CD4-positive, alpha-beta T cell treated with Interleukin-15 for 1 hour (primary cell): ENCODE measurements around the gene OR6C4.
"Not testable (repeated sequence)": the region's sequence is repeated elsewhere in the genome, so short reads cannot be mapped to it uniquely, and the experiment has no call there.

Experiments
- DNase-seq: peaks from one replicate; pipeline ENCODE4 v3.0.0-alpha.2; 2020

The OR6C4 gene

DNA sequence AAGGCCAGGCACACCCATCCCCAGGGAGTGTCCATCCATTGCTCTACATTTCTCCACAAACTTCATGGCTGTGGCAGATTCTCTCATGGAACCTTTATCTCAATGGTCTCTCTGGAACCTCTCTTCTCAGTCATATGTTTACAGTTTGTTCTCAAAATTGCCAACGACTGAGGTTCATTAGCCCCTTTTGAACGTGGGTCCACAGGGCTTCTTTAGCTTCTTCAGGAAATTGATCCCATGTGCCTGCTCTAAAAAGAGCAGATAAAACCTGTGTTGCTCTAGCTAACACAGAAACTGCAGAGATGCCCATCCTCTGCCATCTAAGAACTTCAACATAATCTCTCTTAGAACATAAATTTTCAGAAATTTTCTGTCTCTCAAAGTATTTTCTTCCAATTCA lies at the start of gene OR6C4:
Gene OR6C4 (plus strand): TSS at position 301 of the 400 bp plus-strand sequence. CDS start 1,625 bp downstream, outside the sequence.
- DNase-seq: no peak

DNA sequence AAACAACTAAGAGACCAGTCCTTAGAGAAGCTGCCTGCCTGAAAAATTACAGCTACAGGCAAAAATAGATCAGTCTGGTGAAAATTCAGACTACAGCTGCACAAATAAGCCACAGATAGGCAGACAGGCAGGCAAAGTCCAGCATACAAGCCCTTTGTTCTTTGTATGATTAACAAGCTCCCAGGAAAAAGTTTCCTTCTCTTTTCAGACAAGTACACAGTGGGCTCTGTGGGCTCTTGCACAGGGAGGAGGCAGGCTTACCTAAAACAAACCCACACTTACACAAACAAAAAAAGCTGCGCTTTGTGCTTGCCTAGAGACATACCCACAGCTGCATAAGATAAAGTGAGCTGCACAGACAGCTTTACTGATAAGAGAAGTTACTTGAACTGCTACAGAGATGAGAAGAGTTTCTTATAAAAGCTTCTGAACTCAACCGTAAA lies 49.6 kb upstream of the OR6C4 start:
- no peak for DNase-seq

DNA sequence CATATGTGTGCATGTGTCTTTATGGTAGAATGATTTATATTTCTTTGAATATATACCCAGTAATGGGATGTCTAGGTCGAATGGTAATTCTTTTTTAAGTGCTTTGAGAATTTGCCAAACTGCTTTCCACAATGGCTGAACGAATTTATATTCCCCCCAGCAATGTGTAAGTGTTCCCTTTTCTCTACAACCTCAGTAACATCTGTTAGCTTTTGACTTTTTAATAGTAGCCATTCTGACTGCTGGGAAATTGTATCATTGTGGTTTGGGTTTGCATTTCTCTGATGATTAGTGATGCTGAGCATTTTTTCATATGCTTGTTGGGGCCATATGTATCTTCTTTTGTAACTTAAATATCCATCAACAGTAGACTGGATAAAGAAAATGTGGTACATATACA lies 47.8 kb upstream of the OR6C4 start:
- DNase-seq: no peak

DNA sequence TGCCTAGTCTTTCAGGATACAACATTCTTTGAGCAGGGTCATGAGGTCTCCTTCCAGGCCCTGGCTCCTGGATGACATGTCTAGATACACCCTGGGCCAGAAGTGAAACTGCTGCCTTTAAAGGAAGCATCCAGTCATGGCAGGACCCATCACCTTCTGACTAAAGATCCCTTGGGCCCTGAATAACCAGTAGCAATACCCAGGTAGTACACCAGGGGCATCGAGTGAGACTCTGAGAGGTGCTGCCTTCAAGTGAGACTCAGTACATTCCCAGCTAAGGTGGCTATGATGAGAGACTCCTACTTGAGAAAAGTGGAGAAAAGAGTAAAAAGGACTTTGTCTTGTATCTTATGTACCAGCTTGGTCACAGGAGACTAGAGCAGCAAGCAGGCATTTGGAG lies 33.7 kb upstream of the OR6C4 start:
- DNase-seq: no peak

DNA sequence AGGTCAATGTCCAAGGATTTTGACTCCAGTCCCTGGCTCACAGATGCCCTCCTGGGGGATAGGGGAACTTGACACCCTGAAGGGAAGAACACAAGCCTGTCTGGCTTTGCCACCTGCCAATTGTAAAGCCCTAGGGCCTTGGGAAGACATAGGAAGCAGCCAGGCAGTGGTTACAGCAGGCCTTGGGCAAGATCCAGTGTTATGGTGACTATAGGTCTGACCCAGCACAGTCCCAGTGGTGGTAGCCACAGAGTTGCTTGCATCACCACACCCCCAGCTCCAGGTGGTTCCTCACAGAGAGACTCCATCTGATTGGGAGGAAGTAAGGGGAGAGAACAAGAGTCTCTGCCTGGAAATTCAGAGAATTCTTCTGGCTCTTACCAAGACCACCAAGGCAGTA lies 33.0 kb upstream of the OR6C4 start:
- DNase-seq: no peak

DNA sequence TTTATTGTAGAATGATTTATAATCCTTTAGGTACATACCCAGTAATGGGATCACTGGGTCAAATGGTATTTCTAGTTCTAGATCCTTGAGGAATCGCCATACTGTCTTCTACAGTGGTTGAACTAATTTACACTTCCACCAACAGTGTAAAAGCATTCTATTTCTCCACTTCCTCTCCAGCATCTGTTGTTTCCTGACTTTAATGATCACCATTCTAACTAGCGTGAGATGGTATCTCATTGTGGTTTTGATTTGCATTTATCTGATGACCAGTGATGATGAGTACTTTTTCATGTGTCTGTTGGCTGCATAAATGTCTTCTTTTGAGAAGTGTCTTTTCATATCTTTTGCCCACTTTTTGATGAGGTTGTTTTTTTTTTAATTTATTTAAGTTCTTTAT lies 1.2 kb upstream of the OR6C4 start:
- not testable (repeated sequence) for DNase-seq

DNA sequence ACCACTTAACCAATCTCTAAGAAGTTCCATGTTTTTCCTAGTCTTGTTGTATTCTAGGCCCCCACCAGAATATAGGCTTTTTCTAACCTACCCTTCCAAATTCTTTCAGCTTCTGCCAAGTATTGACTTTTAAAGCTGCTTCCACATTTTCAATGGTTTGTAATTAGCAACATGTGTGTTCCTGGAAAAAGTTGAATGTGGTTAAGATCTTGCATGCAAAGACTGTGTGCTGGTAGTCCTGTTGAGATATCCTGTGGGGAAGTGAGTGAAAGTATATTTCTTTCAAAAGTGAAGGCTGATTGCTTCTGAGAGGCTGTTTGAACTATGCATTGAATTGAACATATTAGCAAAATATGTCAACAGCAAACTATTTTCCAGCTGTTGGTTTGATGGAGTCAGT lies 646 bp upstream of the OR6C4 start:
- DNase-seq: no peak

DNA sequence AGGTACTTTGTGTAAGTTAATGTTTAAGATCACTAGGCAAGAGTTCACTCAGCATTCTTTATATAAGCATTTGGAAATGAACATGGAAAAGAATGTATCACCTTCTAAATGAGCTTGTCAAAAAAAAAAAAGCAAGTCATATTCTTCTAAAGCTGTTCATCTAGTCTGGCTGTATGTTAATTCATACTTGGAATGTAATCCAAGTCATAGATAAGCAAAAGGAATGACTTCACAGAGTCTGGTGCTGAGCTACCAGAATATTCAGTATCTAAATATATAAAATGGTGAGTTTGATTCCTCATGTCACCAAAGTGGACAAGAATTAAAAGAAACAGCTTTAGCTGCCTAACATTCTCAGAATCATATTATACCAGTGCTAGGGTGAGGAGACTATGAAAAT lies 4.9 kb downstream of the OR6C4 start:
- no peak for DNase-seq

DNA sequence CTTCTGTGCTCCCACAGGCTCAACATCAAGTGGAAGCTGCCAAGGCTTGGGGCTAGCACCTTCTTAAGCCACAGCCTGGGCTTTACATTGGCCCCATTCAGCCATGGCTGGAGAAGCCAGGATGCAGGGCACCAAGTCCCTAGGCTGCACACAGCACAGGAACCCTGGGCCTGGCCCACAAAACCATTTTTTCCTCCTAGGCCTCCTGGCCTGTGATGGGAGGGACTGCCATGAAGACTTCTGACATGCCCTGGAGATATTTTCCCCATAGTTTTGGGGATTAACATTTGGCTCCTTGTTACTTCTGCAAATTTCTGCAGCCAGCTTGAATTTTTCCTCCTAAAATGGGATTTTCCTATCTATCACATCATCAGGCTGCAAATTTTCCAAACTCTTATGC lies 20.7 kb downstream of the OR6C4 start:
- not testable (repeated sequence) for DNase-seq

DNA sequence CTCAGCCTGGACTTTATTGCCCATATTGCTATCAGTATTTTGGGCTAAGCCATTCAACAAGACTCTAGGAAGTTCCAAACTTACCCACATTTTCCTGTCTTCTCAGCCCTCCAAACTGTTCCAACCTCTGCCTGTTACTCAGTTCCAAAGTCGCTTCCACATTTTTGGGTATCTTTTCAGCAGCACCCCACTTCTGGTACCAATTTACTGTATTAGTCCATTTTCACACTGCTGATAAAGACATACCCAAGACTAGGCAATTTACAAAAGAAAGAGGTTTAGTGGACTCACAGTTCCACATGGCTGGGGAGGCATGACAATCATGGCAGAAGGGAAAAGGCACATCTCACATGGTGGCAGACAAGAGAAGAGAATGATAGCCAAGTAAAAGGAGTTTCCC lies 21.3 kb downstream of the OR6C4 start:
- not testable (repeated sequence) for DNase-seq

DNA sequence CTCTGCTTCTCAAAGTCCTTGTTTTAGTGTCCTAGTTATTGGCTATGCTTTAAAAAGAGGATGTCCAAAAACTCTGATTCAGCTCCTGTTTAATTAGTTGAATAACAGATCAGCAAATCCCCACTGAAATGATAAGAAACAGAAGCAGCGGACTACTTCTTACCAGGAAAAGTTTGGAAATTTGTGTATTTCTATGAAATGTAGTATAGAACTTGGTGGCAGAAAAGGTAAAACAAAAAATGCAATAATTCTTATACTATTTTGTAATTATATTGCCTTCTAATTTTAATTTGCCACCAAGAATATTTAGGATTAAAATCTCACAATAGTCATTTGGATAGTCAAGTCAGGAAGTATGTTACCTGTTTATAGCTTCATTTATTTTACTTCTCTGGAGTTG lies 22.8 kb downstream of the OR6C4 start, which contains the start of gene OR2AP1:
Gene OR2AP1 (plus strand): TSS at position 301 of the 400 bp plus-strand sequence. CDS start 1,947 bp downstream, outside the sequence.
- no peak for DNase-seq

DNA sequence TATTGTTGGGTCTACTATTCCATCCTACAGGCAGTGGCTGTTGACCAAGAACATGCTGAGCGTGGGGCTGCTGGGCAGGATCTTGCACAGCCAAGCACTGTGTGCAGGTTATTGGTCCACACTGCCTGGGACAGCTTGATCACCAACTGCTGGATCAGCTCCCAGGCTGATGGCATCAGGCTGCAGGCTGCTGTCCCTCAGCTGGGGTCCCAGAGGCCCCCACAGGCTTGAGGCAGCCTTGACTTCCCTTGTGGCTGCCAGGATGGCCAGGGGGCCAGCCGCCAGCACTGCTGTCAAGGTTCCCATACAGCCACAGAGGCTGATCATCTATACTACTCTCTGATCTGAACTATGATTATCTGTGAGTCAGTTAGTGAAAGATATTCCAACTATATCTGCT lies 32.7 kb downstream of the OR6C4 start:
- no peak for DNase-seq

DNA sequence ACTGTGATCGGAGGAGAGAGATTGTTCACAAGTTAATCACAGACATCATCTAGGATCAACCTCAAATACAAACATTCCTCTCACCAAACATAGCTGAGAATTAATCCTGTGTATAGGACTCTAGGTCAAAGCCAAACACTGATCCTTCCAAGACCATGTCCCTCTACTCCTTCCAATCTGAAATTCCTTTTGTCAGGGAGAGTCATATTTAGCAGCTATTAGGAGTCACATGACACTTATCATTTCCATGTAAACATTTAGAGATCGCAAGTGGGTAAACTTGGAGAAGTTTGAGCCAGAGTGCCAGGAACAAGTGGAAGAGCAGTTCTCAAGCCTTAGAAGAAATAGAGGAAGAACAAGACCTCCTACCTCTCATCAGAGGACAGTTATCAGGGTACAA lies 36.4 kb downstream of the OR6C4 start:
- no peak for DNase-seq

DNA sequence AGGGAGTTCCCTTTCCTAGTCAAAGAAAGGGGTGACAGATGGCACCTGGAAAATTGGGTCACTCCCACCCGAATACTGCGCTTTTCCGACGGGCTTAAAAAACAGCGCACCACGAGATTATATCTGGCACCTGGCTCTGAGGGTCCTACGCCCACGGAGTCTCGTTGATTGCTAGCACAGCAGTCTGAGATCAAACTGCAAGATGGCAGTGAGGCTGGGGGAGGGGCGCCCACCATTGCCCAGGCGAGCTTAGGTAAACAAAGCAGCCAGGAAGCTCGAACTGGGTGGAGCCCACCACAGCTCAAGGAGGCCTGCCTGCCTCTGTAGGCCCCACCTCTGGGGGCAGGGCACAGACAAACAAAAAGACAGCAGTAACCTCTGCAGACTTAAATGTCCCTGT lies 40.8 kb downstream of the OR6C4 start:
- DNase-seq: not testable (repeated sequence)
